CD4-positive, alpha-beta T cell (primary cell): ENCODE measurements around the gene STARD5. TPM values are rescaled to one million over a fixed set of nuclear protein-coding genes. Genes with fewer than 3 reads are reported as not detected.
A peak's percentile ranks its signal among the peaks of the same experiment; 100 is the strongest.

Experiments
- ATAC-seq: fragments of 200-7000 bp; cut with Tn5 transposase; one replicate; pipeline ENCODE4 v1.10.0; 2022; ENCODE audit warnings: mild to moderate bottlenecking; ENCODE audit not compliant: poor library complexity
- CTCF ChIA-PET: fragments of 350-600 bp; sonication (Branson Sonifier 250); formaldehyde crosslinking; loops from one replicate; lab custom pipeline; 2021; ENCODE audit warnings: antibody characterized with exemption, inconsistent platforms; lab: Charles Lee
- POLR2A ChIA-PET: fragments of 350-600 bp; sonication (Branson Sonifier 250); formaldehyde crosslinking; loops from one replicate; lab custom pipeline; 2021; ENCODE audit warnings: antibody characterized with exemption, inconsistent platforms; lab: Charles Lee
- DNase-seq, 14 experiments: peaks; one replicate each; pipeline ENCODE4 v3.0.0-alpha.2; 2013 to 2020; ENCODE audit warnings: mixed read lengths in 2 of 14
- H3K27ac ChIP-seq, 2 donors: one replicate each; pipeline versions ENCODE4 v1.5.1 to v1.7.0; 2013; ENCODE audit warnings: low read length in 2 of 2, low read depth in 1 of 2, mild to moderate bottlenecking in 1 of 2
- H3K27me3 ChIP-seq, 2 experiments: 1 replicate in 1 of 2; 2 replicates in 1 of 2; pipeline versions ENCODE4 v1.6.1 to v1.7.0; 2013; ENCODE audit warnings: low read length in 2 of 2, control low read depth in 1 of 2, mild to moderate bottlenecking in 1 of 2, moderate library complexity in 1 of 2; ENCODE audit not compliant: insufficient read depth in 2 of 2, control insufficient read depth in 1 of 2
- H3K36me3 ChIP-seq: one replicate; pipeline ENCODE4 v1.6.1; 2013; ENCODE audit warnings: low read length, control low read depth; ENCODE audit not compliant: insufficient read depth
- H3K4me1 ChIP-seq: one replicate; pipeline ENCODE4 v1.6.1; 2013; ENCODE audit warnings: low read length, control low read depth; ENCODE audit not compliant: insufficient read depth
- H3K4me3 ChIP-seq: one replicate; pipeline ENCODE4 v1.5.1; 2013; ENCODE audit warnings: mild to moderate bottlenecking, low read length, moderate library complexity
- H3K9me3 ChIP-seq, 2 experiments: 1 replicate in 1 of 2; 2 replicates in 1 of 2; pipeline versions ENCODE4 v1.6.1 to v1.7.0; 2013; ENCODE audit warnings: low read length in 2 of 2, mild to moderate bottlenecking in 2 of 2, control low read depth in 1 of 2, moderate library complexity in 1 of 2; ENCODE audit not compliant: control insufficient read depth in 1 of 2, insufficient read depth in 1 of 2
- H3K27ac Mint-ChIP-seq: one replicate; pipeline ENCODE4 v1.8.0; 2020; ENCODE audit warnings: mixed read lengths
- H3K27me3 Mint-ChIP-seq: one replicate; pipeline ENCODE4 v1.8.0; 2021; ENCODE audit warnings: mixed read lengths
- H3K36me3 Mint-ChIP-seq: one replicate; pipeline ENCODE4 v1.8.0; 2021; ENCODE audit warnings: low read depth, mixed read lengths
- H3K4me1 Mint-ChIP-seq: one replicate; pipeline ENCODE4 v1.8.0; 2021; ENCODE audit warnings: low read depth, mixed read lengths
- H3K4me3 Mint-ChIP-seq: one replicate; pipeline ENCODE4 v1.8.0; 2020; ENCODE audit warnings: mild to moderate bottlenecking, mixed read lengths
- H3K9me3 Mint-ChIP-seq: one replicate; pipeline ENCODE4 v1.8.0; 2020; ENCODE audit warnings: mixed read lengths
- CTCF ChIP-seq: fragments of 200-600 bp; IDR thresholded peaks from one replicate; pipeline ENCODE4 v1.8.0; 2022; ENCODE audit warnings: antibody characterized with exemption, mild to moderate bottlenecking
- intact Hi-C, 2 experiments: fragments of 100-400 bp; cut with DNase I in 1 of 2; cut with micrococcal nuclease in 1 of 2; formaldehyde crosslinking; loops; one replicate each; pipeline versions ENCODE4 v1.15.1 to v1.9.0; 2023 to 2025; cut with DNase I, micrococcal nuclease
- total RNA-seq, 174 experiments: library from RNA in 2 of 174; stranded (reverse) in 2 of 174; gene quantifications; one replicate each; pipeline ENCODE4 v1.2.3 and lab custom pipeline; 2021 to 2026

Gene STARD5
- total RNA-seq, 2 experiments from 2014 or later: 9.7 to 9.8 TPM

GRCh38 chr15:81279621-81280485 lies 44.1 kb downstream of the STARD5 start:
- Histone ChIP-seq H3K27me3 (no peaks in the 10 kb centered on the region), H3K4me1 (peaks cover 43% of the 10 kb centered on the region), H3K36me3 (no peaks in the 10 kb centered on the region), H3K27ac (no peak overlapping the region), H3K4me3 (no peak overlapping the region), H3K9me3 (peaks cover 4 to 12% of the 10 kb centered on the region in 2 experiments)
- TF ChIP-seq CTCF: no peak
- Mint-ChIP-seq H3K4me3 (no peak overlapping the region), H3K9me3 (peaks cover 4% of the 10 kb centered on the region), H3K27me3 (no peaks in the 10 kb centered on the region), H3K36me3 (peaks cover 19% of the 10 kb centered on the region), H3K4me1 (peaks cover 81% of the 10 kb centered on the region), H3K27ac (peak overlapping the region; percentile 68)
- POLR2A ChIA-PET: interaction anchor here (0.6 to 13.8 kb wide), 5 partner anchors 21 to 127 kb away, joined by 3 to 396 read pairs (median 4); partner anchors contain the start of gene STARD5
- ATAC-seq (no peak), DNase-seq (no peak)
- intact Hi-C loops: loop anchor here in 1 of 2 experiments (2.0 to 10.0 kb wide), 2 partner anchors 17 to 195 kb away; no protein-coding TSS in a partner anchor
- CTCF ChIA-PET: interaction anchor here (1.0 to 2.0 kb wide), 2 partner anchors 10 to 14 kb away, joined by 3 to 10 read pairs; no protein-coding TSS in a partner anchor

GRCh38 chr15:81278306-81279029 lies 45.5 kb downstream of the STARD5 start:
- Mint-ChIP-seq H3K4me1 (peaks cover 77% of the 10 kb centered on the region), H3K36me3 (peaks cover 19% of the 10 kb centered on the region), H3K27ac (no peak overlapping the region), H3K27me3 (no peaks in the 10 kb centered on the region), H3K4me3 (no peak overlapping the region), H3K9me3 (peaks cover 4% of the 10 kb centered on the region)
- no peak overlapping the region for H3K4me3 ChIP-seq
- intact Hi-C loops: loop anchor here in 1 of 2 experiments (10.0 kb wide), 1 partner anchor 196 kb away; no protein-coding TSS in a partner anchor
- no peak for TF ChIP-seq CTCF
- no peak overlapping the region for H3K27ac ChIP-seq
- H3K36me3 ChIP-seq: no peaks in the 10 kb centered on the region
- ChIA-PET CTCF (interaction anchor here (1.2 kb wide), 1 partner anchor 13 kb away, joined by 7 read pairs; no protein-coding TSS in a partner anchor), POLR2A (interaction anchor here (1.1 to 13.8 kb wide), 2 partner anchors 9 to 22 kb away, joined by 3 to 396 read pairs; no protein-coding TSS in a partner anchor)
- ATAC-seq (no peak), DNase-seq (no peak)
- peaks cover 36% of the 10 kb centered on the region for H3K4me1 ChIP-seq
- peaks cover 4 to 12% of the 10 kb centered on the region in 2 experiments for H3K9me3 ChIP-seq
- H3K27me3 ChIP-seq: no peaks in the 10 kb centered on the region

GRCh38 chr15:81277851-81278250 lies 46.1 kb downstream of the STARD5 start:
- H3K4me3 ChIP-seq: no peak overlapping the region
- no peak for TF ChIP-seq CTCF
- ChIA-PET POLR2A (interaction anchor here (1.1 to 13.8 kb wide), 2 partner anchors 9 to 23 kb away, joined by 3 to 396 read pairs; no protein-coding TSS in a partner anchor), CTCF (interaction anchor here (1.2 kb wide), 1 partner anchor 12 kb away, joined by 7 read pairs; no protein-coding TSS in a partner anchor)
- H3K27ac ChIP-seq: no peak overlapping the region
- DNase-seq (no peak), ATAC-seq (no peak)
- Mint-ChIP-seq H3K9me3 (peaks cover 4% of the 10 kb centered on the region), H3K36me3 (peaks cover 19% of the 10 kb centered on the region), H3K27ac (no peak overlapping the region), H3K4me1 (peaks cover 77% of the 10 kb centered on the region), H3K27me3 (no peaks in the 10 kb centered on the region), H3K4me3 (no peak overlapping the region)
- no peaks in the 10 kb centered on the region for H3K27me3 ChIP-seq
- H3K9me3 ChIP-seq: peaks cover 4 to 12% of the 10 kb centered on the region in 2 experiments
- intact Hi-C loops: loop anchor here in 1 of 2 experiments (10.0 kb wide), 1 partner anchor 197 kb away; no protein-coding TSS in a partner anchor
- H3K36me3 ChIP-seq: no peaks in the 10 kb centered on the region
- H3K4me1 ChIP-seq: peaks cover 33% of the 10 kb centered on the region
